HG02870 (cell line): ENCODE data around the gene NOL11.
"Not testable (repeated sequence)": the region's sequence is repeated elsewhere in the genome, so short reads cannot be mapped to it uniquely, and the experiment has no call there.

Source experiments
- ATAC-seq: cut with Tn5 transposase; IDR thresholded peaks from one replicate; pipeline ENCODE4 v1.9.1; 2021; ENCODE audit warnings: mild to moderate bottlenecking, moderate library complexity; ENCODE audit not compliant: unreplicated experiment

The NOL11 gene

GRCh38 chr17:67707442-67707841 is 10.3 kb upstream of the NOL11 start:
- ATAC-seq = no peak

- no peak for ATAC-seq
Measured at GRCh38 chr17:67708378-67708777, 9.4 kb upstream of the NOL11 start.

- ATAC-seq = no peak
Measured at GRCh38 chr17:67711916-67712315, 5.8 kb upstream of the NOL11 start.

GRCh38 chr17:67712375-67712774 is 5.4 kb upstream of the NOL11 start:
- ATAC-seq = no peak

- ATAC-seq = no peak
Measured at GRCh38 chr17:67713169-67713568, 4.6 kb upstream of the NOL11 start.

- ATAC-seq = no peak
Measured at GRCh38 chr17:67716405-67716798, 1.3 kb upstream of the NOL11 start.

- ATAC-seq = no peak
Measured at GRCh38 chr17:67717192-67717623, 528 bp upstream of the NOL11 start.

GRCh38 chr17:67718325-67718941 is 697 bp downstream of the NOL11 start:
- no peak for ATAC-seq

- ATAC-seq = no peak
Measured at GRCh38 chr17:67725373-67725791, 7.6 kb downstream of the NOL11 start.

- no peak for ATAC-seq
Measured at GRCh38 chr17:67725807-67726206, 8.1 kb downstream of the NOL11 start.

- not testable (repeated sequence) for ATAC-seq
Measured at GRCh38 chr17:67727152-67728039, 9.7 kb downstream of the NOL11 start.

- no peak for ATAC-seq
Measured at GRCh38 chr17:67729903-67730302, 12.2 kb downstream of the NOL11 start.

GRCh38 chr17:67730731-67731130 is 13.0 kb downstream of the NOL11 start:
- ATAC-seq = no peak

GRCh38 chr17:67733449-67733848 is 15.7 kb downstream of the NOL11 start:
- no peak for ATAC-seq

GRCh38 chr17:67737145-67737544 is 19.4 kb downstream of the NOL11 start:
- no peak for ATAC-seq

GRCh38 chr17:67742025-67742424 is 24.3 kb downstream of the NOL11 start:
- no peak for ATAC-seq

GRCh38 chr17:67746704-67747571 is 29.2 kb downstream of the NOL11 start:
- ATAC-seq = no peak

GRCh38 chr17:67747681-67748235 is 30.0 kb downstream of the NOL11 start:
- no peak for ATAC-seq

GRCh38 chr17:67750067-67750466 is 32.3 kb downstream of the NOL11 start:
- ATAC-seq = no peak

- ATAC-seq = no peak
Measured at GRCh38 chr17:67751101-67752074, 33.7 kb downstream of the NOL11 start.
